D721Med (cell line): ENCODE data around the gene COL16A1.
A peak's percentile ranks its signal among the peaks of the same experiment; 100 is the strongest.

ENCODE experiments used
- DNase-seq: peaks from one replicate; pipeline ENCODE4 v3.0.0; 2011; ENCODE audit warnings: low spot score; ENCODE audit not compliant: insufficient read length
- FAIRE-seq: peaks from 2 replicates; lab custom pipeline; 2011; peaks lifted over from hg19 to GRCh38; lab: Jason Lieb, UNC
- TF ChIP-seq, protein P1 (sequence below): IDR thresholded peaks from 2 replicates; pipeline ENCODE4 v1.5.1; 2012; ENCODE audit warnings: mild to moderate bottlenecking, control low read depth; ENCODE audit not compliant: insufficient read depth; ENCODE audit errors: missing control alignments

The COL16A1 gene

DNA sequence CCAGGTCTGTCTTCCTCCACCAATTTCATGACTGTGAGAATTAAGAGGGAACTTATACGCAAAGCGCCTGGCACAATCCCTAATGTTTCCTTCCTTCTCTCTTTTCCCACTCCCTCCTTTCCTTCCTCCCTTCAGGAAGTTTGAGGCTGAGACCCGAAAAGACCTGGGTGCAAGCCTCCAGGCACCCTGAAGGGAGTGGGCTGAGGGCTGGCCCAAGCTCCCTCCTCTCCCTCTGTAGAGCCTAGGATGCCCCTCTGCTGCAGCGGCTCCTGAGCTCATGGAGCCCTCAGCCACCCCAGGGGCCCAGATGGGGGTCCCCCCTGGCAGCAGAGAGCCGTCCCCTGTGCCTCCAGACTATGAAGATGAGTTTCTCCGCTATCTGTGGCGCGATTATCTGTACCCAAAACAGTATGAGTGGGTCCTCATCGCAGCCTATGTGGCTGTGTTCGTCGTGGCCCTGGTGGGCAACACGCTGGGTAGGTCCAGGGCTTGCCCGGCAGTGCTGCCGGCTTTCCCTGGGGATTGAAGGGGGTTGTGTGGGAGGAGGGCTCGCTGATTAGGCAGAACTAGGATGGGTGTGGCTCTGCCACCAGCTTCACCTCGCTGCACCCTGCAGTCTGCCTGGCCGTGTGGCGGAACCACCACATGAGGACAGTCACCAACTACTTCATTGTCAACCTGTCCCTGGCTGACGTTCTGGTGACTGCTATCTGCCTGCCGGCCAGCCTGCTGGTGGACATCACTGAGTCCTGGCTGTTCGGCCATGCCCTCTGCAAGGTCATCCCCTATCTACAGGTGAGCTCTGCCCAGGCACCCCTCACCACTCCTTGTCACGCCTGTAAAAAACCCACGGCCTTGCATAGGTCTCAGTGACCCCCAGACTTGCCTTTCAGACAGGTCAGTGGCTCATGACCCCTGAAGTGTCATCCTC, 84.6 kb downstream of the COL16A1 start:
- TF ChIP-seq, protein P1, sequence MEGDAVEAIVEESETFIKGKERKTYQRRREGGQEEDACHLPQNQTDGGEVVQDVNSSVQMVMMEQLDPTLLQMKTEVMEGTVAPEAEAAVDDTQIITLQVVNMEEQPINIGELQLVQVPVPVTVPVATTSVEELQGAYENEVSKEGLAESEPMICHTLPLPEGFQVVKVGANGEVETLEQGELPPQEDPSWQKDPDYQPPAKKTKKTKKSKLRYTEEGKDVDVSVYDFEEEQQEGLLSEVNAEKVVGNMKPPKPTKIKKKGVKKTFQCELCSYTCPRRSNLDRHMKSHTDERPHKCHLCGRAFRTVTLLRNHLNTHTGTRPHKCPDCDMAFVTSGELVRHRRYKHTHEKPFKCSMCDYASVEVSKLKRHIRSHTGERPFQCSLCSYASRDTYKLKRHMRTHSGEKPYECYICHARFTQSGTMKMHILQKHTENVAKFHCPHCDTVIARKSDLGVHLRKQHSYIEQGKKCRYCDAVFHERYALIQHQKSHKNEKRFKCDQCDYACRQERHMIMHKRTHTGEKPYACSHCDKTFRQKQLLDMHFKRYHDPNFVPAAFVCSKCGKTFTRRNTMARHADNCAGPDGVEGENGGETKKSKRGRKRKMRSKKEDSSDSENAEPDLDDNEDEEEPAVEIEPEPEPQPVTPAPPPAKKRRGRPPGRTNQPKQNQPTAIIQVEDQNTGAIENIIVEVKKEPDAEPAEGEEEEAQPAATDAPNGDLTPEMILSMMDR: no peak
- no peak for FAIRE-seq
- DNase-seq: no peak

DNA sequence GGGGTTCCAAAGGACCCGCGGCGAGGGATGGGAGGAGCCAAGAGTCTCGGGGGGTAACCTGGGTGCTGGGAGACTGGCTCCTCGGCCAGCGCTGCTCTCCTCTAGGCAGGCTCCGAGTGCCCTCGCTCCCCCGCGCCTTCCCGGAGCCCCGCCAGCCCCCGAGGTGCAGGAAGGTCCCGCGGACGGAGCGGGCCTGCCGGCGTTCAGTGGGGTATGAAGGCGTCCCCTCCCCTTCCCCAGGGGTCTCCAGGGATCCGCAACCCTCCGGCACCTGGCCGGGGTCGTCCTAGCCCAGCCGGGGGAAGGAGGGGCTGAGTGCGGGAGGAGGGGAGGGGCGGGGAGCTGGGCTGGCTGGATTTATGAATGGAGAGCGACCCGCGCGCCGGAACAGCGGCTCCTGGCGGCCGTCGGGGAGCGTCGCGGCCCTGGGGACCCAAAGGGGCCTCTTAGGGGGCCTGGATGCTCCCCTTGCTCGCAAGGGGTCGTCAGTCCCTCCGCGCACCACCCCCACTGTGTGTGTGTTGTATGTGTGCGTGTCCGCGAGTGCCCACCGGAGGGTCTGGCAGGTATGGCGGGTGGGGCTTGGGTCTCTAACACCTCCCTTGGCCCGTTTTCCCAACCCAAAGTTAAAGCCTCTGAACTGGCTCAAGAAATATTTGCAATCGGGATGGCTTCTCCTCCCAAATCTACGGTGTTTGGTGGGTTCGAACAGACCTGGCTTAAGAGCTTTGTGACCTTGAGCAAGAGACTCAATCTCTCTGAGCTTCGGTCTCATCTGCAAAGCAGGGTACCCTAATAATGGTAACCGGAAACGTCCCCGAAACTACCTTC, 85.7 kb downstream of the COL16A1 start:
- FAIRE-seq (no peak), DNase-seq (peak; percentile 77)
- TF ChIP-seq, protein P1: peak; percentile 54

DNA sequence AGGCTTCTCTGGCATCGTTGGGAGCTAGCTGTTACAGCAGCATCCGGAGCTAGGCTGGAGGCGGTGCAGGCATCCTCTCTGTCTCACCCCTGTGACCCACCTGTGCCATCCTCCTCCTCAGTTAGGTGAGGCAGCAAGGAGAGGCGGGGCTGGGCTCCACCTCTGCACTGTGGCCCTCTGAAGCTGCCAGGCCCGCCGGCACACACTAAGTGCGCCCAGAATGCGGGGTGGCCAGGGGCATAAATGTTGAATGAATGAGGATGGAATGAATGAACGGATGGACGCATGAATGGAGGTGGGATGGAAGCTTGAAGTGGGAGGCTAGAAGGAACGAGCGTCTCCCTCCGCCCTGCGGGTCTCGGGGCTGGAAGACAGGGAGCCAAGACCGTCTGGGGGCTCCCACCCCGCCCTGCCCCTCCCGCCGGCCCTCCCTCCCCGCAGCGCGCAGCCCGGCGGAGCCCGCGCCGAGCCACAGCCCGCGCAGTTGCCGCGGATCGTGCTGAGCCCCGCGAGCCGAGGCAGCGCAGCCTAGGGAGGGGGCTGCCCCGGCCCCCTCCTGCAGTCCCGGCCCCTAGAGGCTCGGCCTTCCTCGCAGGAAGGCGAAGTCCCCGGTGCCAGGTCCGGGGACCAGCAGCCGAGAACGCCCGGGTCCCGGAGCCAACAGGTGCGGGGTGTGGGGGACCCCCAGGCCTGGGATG, 86.5 kb downstream of the COL16A1 start, which contains the start of gene HCRTR1:
Gene HCRTR1 (plus strand): TSS at position 472 of the 698 bp plus-strand sequence. CDS start 1,504 bp downstream, outside the sequence.
- no peak for DNase-seq
- TF ChIP-seq, protein P1: no peak
- no peak for FAIRE-seq

DNA sequence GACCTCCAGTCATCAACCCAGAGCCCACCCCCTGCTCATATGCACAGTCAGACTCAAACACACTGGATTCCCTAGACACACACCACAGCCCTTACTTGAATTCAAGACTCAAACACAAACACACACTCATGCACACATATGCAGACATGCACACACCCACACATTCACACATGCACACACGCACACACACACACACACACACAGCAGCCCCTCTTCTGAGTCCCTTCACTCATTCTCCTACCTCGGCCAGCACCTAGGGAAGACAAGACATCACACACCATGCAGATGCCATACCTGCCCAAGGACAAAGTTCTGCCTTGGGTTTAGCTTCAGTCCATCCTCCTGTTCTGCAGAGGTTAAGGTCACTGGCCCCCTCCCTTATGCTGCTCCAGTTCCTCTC, 87.9 kb downstream of the COL16A1 start:
- FAIRE-seq (no peak), DNase-seq (no peak)
- TF ChIP-seq, protein P1: no peak

DNA sequence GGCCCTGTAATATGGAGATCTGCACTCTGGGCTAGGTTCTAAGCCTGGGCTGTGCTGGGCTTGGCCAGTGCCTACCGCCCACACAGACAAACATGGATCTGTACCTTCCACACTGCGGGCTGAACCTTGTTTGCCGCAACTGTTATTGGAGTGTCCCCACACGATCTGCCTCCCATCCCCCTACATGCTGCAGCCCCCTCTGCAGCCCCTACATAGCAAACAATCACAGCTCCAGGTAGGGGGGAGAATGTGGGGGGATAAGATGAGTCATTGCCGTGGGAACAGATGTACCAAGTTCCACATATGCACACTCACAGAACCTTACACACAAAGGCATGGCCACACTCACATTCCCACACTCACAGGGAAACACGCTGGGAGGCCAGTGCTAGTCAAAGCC, 88.4 kb downstream of the COL16A1 start:
- TF ChIP-seq, protein P1: no peak
- FAIRE-seq: no peak

DNA sequence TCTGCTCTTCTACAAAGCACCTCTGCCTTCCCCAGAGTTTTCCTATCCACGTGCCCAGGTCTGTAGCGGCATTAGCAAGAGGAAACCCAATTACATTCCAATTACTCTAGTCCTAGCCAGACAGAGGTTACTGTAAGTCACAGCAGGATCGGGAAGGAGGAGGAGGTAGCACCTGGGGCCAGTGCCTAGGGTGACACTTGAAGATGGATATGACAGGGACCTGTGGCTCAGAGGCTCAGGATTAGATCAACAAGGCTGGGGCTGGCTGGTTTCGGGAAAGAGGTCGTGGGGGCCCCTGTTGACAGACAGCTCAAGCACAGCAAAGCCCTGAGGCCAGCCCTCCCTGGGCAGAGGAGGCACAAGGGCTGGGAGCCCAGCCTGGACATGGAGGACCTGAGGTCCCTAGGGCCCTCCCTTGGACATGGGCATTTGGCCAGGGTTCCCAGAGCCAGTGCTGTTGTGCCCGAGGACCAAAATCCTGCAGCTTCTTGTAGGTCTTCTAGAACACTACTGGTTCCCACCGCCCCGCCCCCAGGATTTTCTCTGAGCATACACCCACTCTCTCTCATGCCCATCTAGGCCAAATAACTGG, 89.3 kb downstream of the COL16A1 start:
- no peak for DNase-seq
- TF ChIP-seq, protein P1: no peak
- FAIRE-seq: no peak

More for the DNA sequence above, 88.4 kb downstream of the COL16A1 start:
- no peak for DNase-seq
